Upper lobe of right lung (tissue), 1 donor: Measurements from ENCODE around the gene MAP1LC3B. TPM values are rescaled to one million over a fixed set of nuclear protein-coding genes. Genes with fewer than 3 reads are reported as not detected.
"Not testable (repeated sequence)": the region's sequence is repeated elsewhere in the genome, so short reads cannot be mapped to it uniquely, and the experiment has no call there.

Experiments
- ATAC-seq: fragments of 200-7000 bp; cut with Tn5 transposase; one replicate; pipeline ENCODE4 v1.9.1; 2020; ENCODE audit warnings: mild to moderate bottlenecking, moderate library complexity
- DNase-seq: peaks from one replicate; pipeline ENCODE4 v3.0.0-alpha.2; 2020
- H3K27ac ChIP-seq: fragments of 200-600 bp; one replicate; pipeline ENCODE4 v1.8.0; 2022
- H3K27me3 ChIP-seq: fragments of 200-600 bp; one replicate; pipeline ENCODE4 v1.8.0; 2022; ENCODE audit warnings: mild to moderate bottlenecking
- H3K36me3 ChIP-seq: fragments of 200-600 bp; one replicate; pipeline ENCODE4 v1.8.0; 2022
- H3K4me1 ChIP-seq: fragments of 200-600 bp; one replicate; pipeline ENCODE4 v1.8.0; 2022
- H3K4me3 ChIP-seq: fragments of 200-600 bp; one replicate; pipeline ENCODE4 v1.8.0; 2022; ENCODE audit warnings: mild to moderate bottlenecking
- H3K9me3 ChIP-seq: fragments of 200-600 bp; one replicate; pipeline ENCODE4 v1.8.0; 2022
- intact Hi-C: fragments of 100-400 bp; cut with DNase I; formaldehyde crosslinking; loops from one replicate; pipeline ENCODE4 v1.11.0; 2022
- total RNA-seq: library from RNA; stranded (reverse); fragmentation: NEBNext Ultra II Directional; extraction: Animal tissue kit (Norgen Biotek cat#: 25700); gene quantifications from one replicate; pipeline ENCODE4 v1.2.1, GENCODE V29; 2021
- TF ChIP-seq, protein P1 (sequence below): fragments of 200-600 bp; IDR thresholded peaks from one replicate; pipeline ENCODE4 v1.8.0; 2022; ENCODE audit warnings: antibody characterized with exemption
- donor health status: DM: no; HTN: yes; CAD: no; lungs with severe emphysema.

MAP1LC3B gene
- total RNA-seq, 1 donor from 2014 or later, result 70.4 TPM

DNA sequence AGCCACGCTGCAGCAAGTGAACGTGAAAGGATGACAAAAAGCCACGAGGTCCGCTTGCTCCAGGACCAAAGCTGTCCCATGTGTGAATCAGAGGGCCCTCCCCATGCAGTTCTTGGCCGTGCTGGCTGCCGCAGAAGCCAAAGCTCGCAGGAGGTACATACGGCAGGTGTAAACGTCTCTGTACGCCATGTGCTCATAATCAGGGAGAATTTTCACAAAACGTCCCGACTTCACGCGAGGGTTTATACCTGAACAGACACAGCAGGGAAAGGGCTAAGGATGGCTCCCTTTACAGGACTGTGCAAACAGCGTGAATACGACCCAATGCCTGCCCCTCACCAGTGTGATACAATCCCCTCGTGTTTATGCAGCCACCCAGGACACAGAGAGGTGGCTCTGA, 33.9 kb upstream of the MAP1LC3B start:
- DNase-seq (no peak), ATAC-seq (no peak)
- H3K36me3 ChIP-seq, result peaks cover 42% of the 10 kb centered on the region
- TF ChIP-seq, protein P1, sequence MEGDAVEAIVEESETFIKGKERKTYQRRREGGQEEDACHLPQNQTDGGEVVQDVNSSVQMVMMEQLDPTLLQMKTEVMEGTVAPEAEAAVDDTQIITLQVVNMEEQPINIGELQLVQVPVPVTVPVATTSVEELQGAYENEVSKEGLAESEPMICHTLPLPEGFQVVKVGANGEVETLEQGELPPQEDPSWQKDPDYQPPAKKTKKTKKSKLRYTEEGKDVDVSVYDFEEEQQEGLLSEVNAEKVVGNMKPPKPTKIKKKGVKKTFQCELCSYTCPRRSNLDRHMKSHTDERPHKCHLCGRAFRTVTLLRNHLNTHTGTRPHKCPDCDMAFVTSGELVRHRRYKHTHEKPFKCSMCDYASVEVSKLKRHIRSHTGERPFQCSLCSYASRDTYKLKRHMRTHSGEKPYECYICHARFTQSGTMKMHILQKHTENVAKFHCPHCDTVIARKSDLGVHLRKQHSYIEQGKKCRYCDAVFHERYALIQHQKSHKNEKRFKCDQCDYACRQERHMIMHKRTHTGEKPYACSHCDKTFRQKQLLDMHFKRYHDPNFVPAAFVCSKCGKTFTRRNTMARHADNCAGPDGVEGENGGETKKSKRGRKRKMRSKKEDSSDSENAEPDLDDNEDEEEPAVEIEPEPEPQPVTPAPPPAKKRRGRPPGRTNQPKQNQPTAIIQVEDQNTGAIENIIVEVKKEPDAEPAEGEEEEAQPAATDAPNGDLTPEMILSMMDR, result no peak
- no peak overlapping the region for H3K4me3 ChIP-seq
- H3K27me3 ChIP-seq, result no peaks in the 10 kb centered on the region
- H3K27ac ChIP-seq, result no peak overlapping the region
- intact Hi-C loops, result no loop called here
- peaks cover 3% of the 10 kb centered on the region for H3K4me1 ChIP-seq
- H3K9me3 ChIP-seq, result no peaks in the 10 kb centered on the region

DNA sequence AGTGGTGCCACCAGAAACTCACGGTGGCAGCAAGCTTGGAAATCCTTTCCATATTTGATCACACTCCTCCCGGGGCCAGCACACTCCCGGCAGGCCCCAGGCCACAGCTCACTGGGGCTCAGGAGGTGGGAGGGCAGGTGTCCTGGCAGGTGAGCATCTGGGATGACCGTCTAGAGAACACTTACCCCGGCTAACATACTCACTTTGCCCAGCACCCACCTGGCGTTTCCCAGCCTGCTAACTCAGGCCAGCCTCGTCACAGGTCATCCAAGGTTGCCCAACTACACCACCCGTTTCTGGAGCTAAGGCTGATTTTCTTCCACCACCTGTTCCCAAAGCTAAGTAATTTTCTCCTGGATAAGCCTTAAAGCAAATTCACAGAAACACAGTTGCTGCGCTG, 33.4 kb upstream of the MAP1LC3B start:
- Histone ChIP-seq H3K36me3 (peaks cover 41% of the 10 kb centered on the region), H3K9me3 (no peaks in the 10 kb centered on the region), H3K4me3 (no peak overlapping the region), H3K27ac (no peak overlapping the region), H3K27me3 (no peaks in the 10 kb centered on the region), H3K4me1 (peaks cover 6% of the 10 kb centered on the region)
- ATAC-seq (no peak), DNase-seq (no peak)
- intact Hi-C loops, result no loop called here
- TF ChIP-seq, protein P1, result no peak

DNA sequence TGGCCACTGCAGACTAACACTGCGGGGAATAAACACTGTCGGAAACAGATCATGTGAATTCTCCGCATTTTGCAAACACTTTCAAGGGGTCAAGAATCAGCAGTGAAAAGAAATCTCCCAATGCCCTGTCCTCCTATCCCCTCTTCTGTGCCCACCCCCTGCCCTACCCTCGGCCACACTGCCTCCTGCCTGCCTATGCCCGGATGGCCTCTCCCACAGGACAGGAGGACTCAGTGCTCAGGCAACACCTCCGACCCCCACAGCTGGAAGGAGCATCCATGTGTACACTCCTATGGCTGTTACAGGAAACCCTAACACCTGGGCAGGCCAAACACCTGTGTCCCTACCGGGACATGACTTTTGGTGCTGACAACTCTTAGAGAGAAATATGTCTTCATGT, 33.0 kb upstream of the MAP1LC3B start:
- TF ChIP-seq, protein P1, result no peak
- no peaks in the 10 kb centered on the region for H3K9me3 ChIP-seq
- ATAC-seq, result no peak
- H3K4me3 ChIP-seq, result no peak overlapping the region
- no peak for DNase-seq
- no peaks in the 10 kb centered on the region for H3K27me3 ChIP-seq
- no peak overlapping the region for H3K27ac ChIP-seq
- peaks cover 37% of the 10 kb centered on the region for H3K36me3 ChIP-seq
- intact Hi-C loops, result no loop called here
- peaks cover 9% of the 10 kb centered on the region for H3K4me1 ChIP-seq

DNA sequence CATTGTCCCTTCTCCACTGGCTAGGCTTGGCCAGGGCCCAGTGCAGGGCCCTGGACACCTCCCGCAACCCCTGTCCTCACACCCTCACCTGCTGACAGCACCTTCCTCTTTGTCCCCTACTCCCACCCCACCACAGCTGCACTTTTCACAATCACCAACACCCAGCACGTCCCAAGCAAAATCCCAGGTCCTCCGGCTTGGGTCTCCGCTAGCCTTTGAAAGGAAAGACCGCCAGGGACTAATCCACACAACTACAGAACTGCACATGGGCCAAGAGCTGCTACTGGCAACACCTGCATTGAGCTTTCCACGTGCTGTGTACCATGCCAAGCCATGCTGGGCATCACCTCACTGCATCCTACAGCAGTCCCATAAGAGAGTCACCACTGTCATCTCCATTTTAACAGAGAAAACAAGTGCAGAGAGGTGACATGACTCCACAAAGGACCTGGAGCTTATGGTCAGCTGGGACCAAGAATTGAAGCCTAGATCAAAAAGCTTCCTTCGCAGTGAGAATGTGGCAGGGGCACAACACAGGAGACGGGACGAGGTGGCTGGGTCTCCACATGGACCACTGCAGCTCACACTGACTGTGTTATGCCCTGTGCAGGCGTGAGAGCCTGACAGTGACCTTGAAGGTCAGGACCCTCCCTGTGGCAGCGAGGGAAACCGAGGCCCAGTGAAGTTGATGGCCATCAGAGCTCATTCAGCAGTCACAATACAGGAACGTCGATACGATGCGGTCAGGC, 31.1 kb upstream of the MAP1LC3B start:
- intact Hi-C loops, result no loop called here
- H3K9me3 ChIP-seq, result no peaks in the 10 kb centered on the region
- TF ChIP-seq, protein P1, result no peak
- peaks cover 16% of the 10 kb centered on the region for H3K4me1 ChIP-seq
- peaks cover 37% of the 10 kb centered on the region for H3K36me3 ChIP-seq
- no peak for ATAC-seq
- H3K4me3 ChIP-seq, result no peak overlapping the region
- no peak for DNase-seq
- H3K27ac ChIP-seq, result no peak overlapping the region
- no peaks in the 10 kb centered on the region for H3K27me3 ChIP-seq

DNA sequence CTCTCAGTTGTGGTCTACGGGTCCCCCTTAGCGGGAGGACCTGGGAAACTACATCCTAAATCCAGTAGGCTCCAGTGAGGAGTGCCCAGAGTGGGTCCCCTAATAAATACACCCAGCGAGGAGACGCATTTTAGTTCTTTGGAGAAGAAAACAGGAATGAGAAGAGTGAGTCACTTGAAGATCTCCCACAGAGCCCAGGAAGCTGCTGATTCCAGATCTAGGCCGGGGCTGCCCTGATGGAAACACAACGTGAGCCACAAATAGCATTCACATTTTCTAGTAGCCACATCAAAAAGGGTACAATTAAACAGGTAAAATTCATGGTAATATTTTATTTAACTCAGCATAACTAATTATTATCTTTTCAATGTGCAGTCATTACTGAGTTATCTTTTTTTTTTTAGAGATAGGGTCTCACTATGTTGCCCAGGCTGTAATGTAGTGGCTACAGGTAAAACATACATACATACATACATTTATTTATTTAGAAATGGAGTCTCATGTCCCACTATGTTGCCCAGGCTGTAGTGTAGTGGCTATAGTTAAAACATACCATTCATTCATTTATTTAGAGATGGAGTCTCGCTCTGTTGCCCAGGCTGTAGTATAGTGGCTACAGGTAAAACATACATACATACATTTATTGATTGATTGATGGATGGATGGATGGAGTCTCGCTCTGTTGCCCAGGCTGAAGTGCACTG, 30.1 kb upstream of the MAP1LC3B start:
- peaks cover 37% of the 10 kb centered on the region for H3K36me3 ChIP-seq
- H3K4me1 ChIP-seq, result peaks cover 16% of the 10 kb centered on the region
- H3K4me3 ChIP-seq, result no peak overlapping the region
- ATAC-seq, result no peak
- intact Hi-C loops, result no loop called here
- no peaks in the 10 kb centered on the region for H3K9me3 ChIP-seq
- H3K27ac ChIP-seq, result no peak overlapping the region
- TF ChIP-seq, protein P1, result no peak
- no peaks in the 10 kb centered on the region for H3K27me3 ChIP-seq
- no peak for DNase-seq

DNA sequence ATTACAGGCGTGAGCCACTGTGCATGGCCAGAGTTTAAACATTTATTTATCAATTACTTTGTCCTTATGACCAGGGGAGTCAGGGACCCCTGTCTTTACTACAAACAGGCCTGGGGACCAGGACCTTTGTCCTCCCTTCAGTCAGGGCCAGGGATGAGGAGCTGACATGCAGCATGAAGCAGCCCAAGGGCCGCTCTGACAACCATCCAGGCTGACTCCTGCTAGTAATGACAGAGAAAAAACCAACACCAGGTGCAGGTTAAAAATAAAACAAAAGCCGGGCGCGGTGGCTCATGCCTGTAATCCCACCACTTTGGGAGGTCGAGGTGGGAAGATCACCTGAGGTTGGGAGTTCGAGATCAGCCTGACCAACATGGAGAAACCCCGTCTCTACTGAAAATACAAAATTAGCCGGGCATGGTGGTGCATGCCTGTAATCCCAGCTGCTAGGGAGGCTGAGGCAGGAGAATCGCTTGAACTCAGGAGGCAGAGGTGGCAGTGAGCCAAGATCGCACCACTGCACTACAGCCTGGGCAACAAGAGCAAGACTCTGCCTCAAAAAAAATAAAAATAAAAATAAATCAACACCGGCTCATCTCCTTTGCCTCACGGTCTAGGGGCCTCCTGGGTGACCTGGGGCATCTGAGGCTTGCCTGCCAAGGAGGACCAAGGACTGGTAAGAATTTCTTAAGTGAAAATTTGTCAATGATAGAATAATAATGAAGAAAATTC, 29.1 kb upstream of the MAP1LC3B start:
- H3K27ac ChIP-seq, intact Hi-C loops, H3K27me3 ChIP-seq, H3K4me3 ChIP-seq, ATAC-seq, H3K9me3 ChIP-seq, DNase-seq: not testable (repeated sequence)
- H3K4me1 ChIP-seq, result peaks cover 16% of the 10 kb centered on the region
- peaks cover 32% of the 10 kb centered on the region for H3K36me3 ChIP-seq
